CD4-positive, alpha-beta T cell (primary cell): ENCODE measurements around the gene GPS2. TPM values are rescaled to one million over a fixed set of nuclear protein-coding genes. Genes with fewer than 3 reads are reported as not detected.

Source experiments
- ATAC-seq: fragments of 200-7000 bp; cut with Tn5 transposase; one replicate; pipeline ENCODE4 v1.10.0; 2022; ENCODE audit warnings: mild to moderate bottlenecking; ENCODE audit not compliant: poor library complexity
- CTCF ChIA-PET: fragments of 350-600 bp; sonication (Branson Sonifier 250); formaldehyde crosslinking; loops from one replicate; lab custom pipeline; 2021; ENCODE audit warnings: antibody characterized with exemption, inconsistent platforms; lab: Charles Lee
- POLR2A ChIA-PET: fragments of 350-600 bp; sonication (Branson Sonifier 250); formaldehyde crosslinking; loops from one replicate; lab custom pipeline; 2021; ENCODE audit warnings: antibody characterized with exemption, inconsistent platforms; lab: Charles Lee
- DNase-seq, 14 experiments: peaks; one replicate each; pipeline ENCODE4 v3.0.0-alpha.2; 2013 to 2020; ENCODE audit warnings: mixed read lengths in 2 of 14
- H3K27ac ChIP-seq, 2 donors: one replicate each; pipeline versions ENCODE4 v1.5.1 to v1.7.0; 2013; ENCODE audit warnings: low read length in 2 of 2, low read depth in 1 of 2, mild to moderate bottlenecking in 1 of 2
- H3K27me3 ChIP-seq, 2 experiments: 1 replicate in 1 of 2; 2 replicates in 1 of 2; pipeline versions ENCODE4 v1.6.1 to v1.7.0; 2013; ENCODE audit warnings: low read length in 2 of 2, control low read depth in 1 of 2, mild to moderate bottlenecking in 1 of 2, moderate library complexity in 1 of 2; ENCODE audit not compliant: insufficient read depth in 2 of 2, control insufficient read depth in 1 of 2
- H3K36me3 ChIP-seq: one replicate; pipeline ENCODE4 v1.6.1; 2013; ENCODE audit warnings: low read length, control low read depth; ENCODE audit not compliant: insufficient read depth
- H3K4me1 ChIP-seq: one replicate; pipeline ENCODE4 v1.6.1; 2013; ENCODE audit warnings: low read length, control low read depth; ENCODE audit not compliant: insufficient read depth
- H3K4me3 ChIP-seq: one replicate; pipeline ENCODE4 v1.5.1; 2013; ENCODE audit warnings: mild to moderate bottlenecking, low read length, moderate library complexity
- H3K9me3 ChIP-seq, 2 experiments: 1 replicate in 1 of 2; 2 replicates in 1 of 2; pipeline versions ENCODE4 v1.6.1 to v1.7.0; 2013; ENCODE audit warnings: low read length in 2 of 2, mild to moderate bottlenecking in 2 of 2, control low read depth in 1 of 2, moderate library complexity in 1 of 2; ENCODE audit not compliant: control insufficient read depth in 1 of 2, insufficient read depth in 1 of 2
- H3K27ac Mint-ChIP-seq: one replicate; pipeline ENCODE4 v1.8.0; 2020; ENCODE audit warnings: mixed read lengths
- H3K27me3 Mint-ChIP-seq: one replicate; pipeline ENCODE4 v1.8.0; 2021; ENCODE audit warnings: mixed read lengths
- H3K36me3 Mint-ChIP-seq: one replicate; pipeline ENCODE4 v1.8.0; 2021; ENCODE audit warnings: low read depth, mixed read lengths
- H3K4me1 Mint-ChIP-seq: one replicate; pipeline ENCODE4 v1.8.0; 2021; ENCODE audit warnings: low read depth, mixed read lengths
- H3K4me3 Mint-ChIP-seq: one replicate; pipeline ENCODE4 v1.8.0; 2020; ENCODE audit warnings: mild to moderate bottlenecking, mixed read lengths
- H3K9me3 Mint-ChIP-seq: one replicate; pipeline ENCODE4 v1.8.0; 2020; ENCODE audit warnings: mixed read lengths
- intact Hi-C, 2 experiments: fragments of 100-400 bp; cut with DNase I in 1 of 2; cut with micrococcal nuclease in 1 of 2; formaldehyde crosslinking; loops; one replicate each; pipeline versions ENCODE4 v1.15.1 to v1.9.0; 2023 to 2025; cut with DNase I, micrococcal nuclease
- total RNA-seq, 174 experiments: library from RNA in 2 of 174; stranded (reverse) in 2 of 174; gene quantifications; one replicate each; pipeline ENCODE4 v1.2.3 and lab custom pipeline; 2021 to 2026
- TF ChIP-seq, protein P1 (sequence below): fragments of 200-600 bp; IDR thresholded peaks from one replicate; pipeline ENCODE4 v1.8.0; 2022; ENCODE audit warnings: antibody characterized with exemption, mild to moderate bottlenecking

The GPS2 gene
- total RNA-seq, 2 experiments from 2014 or later = 122 to 140 TPM

GRCh38 chr17:7292194-7292593 lies 23.0 kb downstream of the GPS2 start:
- Histone ChIP-seq H3K9me3 (no peaks in the 10 kb centered on the region), H3K4me3 (no peak overlapping the region), H3K27me3 (peaks cover 14 to 21% of the 10 kb centered on the region in 2 experiments), H3K36me3 (no peaks in the 10 kb centered on the region), H3K4me1 (peaks cover 32% of the 10 kb centered on the region), H3K27ac (no peak overlapping the region)
- no peak overlapping the region for H3K4me3 Mint-ChIP-seq
- peaks cover 49% of the 10 kb centered on the region for H3K27me3 Mint-ChIP-seq
- no peak overlapping the region for H3K27ac Mint-ChIP-seq
- no peaks in the 10 kb centered on the region for H3K9me3 Mint-ChIP-seq
- ChIA-PET POLR2A (no interaction called here), CTCF (no interaction called here)
- DNase-seq = no peak
- H3K36me3 Mint-ChIP-seq = no peaks in the 10 kb centered on the region
- TF ChIP-seq, protein P1, sequence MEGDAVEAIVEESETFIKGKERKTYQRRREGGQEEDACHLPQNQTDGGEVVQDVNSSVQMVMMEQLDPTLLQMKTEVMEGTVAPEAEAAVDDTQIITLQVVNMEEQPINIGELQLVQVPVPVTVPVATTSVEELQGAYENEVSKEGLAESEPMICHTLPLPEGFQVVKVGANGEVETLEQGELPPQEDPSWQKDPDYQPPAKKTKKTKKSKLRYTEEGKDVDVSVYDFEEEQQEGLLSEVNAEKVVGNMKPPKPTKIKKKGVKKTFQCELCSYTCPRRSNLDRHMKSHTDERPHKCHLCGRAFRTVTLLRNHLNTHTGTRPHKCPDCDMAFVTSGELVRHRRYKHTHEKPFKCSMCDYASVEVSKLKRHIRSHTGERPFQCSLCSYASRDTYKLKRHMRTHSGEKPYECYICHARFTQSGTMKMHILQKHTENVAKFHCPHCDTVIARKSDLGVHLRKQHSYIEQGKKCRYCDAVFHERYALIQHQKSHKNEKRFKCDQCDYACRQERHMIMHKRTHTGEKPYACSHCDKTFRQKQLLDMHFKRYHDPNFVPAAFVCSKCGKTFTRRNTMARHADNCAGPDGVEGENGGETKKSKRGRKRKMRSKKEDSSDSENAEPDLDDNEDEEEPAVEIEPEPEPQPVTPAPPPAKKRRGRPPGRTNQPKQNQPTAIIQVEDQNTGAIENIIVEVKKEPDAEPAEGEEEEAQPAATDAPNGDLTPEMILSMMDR = no peak
- intact Hi-C loops = loop anchor here in 1 of 2 experiments (5.0 kb wide), 1 partner anchor 245 kb away; no protein-coding TSS in a partner anchor
- no peak for ATAC-seq
- peaks cover 19% of the 10 kb centered on the region for H3K4me1 Mint-ChIP-seq

DNA sequence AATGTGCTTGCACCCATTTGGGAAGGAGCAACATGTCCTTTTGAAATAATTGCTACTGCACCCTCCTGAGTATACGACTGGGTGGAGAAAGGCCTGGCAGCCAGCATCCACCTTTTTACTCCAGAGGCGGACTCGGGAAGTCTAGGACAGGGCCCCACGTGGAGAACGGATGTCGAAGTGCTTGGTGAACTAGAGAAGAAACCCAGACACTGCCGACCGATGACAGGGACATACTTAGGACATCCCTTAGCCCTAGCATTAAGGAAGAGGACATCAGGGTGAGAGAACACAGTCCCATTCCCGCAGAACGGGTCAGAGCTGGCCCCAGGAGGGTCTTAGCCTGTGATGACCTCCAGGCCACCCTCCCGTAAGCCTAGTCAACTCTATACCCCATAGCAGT lies 24.5 kb downstream of the GPS2 start:
- H3K27me3 Mint-ChIP-seq = peaks cover 49% of the 10 kb centered on the region
- CTCF ChIA-PET = no interaction called here

GRCh38 chr17:7290166-7290565 lies 25.0 kb downstream of the GPS2 start:
- POLR2A ChIA-PET = no interaction called here
- H3K27ac Mint-ChIP-seq = no peak overlapping the region
- intact Hi-C loops = loop anchor here in 1 of 2 experiments (5.0 kb wide), 1 partner anchor 243 kb away; no protein-coding TSS in a partner anchor

More for the DNA sequence above, 24.5 kb downstream of the GPS2 start:
- ATAC-seq = no peak
- Mint-ChIP-seq H3K27ac (no peak overlapping the region), H3K4me1 (peaks cover 15% of the 10 kb centered on the region), H3K4me3 (no peak overlapping the region), H3K36me3 (no peaks in the 10 kb centered on the region), H3K9me3 (no peaks in the 10 kb centered on the region)
- no peak overlapping the region for H3K4me3 ChIP-seq
- POLR2A ChIA-PET = no interaction called here
- intact Hi-C loops = loop anchor here in 1 of 2 experiments (5.0 kb wide), 1 partner anchor 243 kb away; no protein-coding TSS in a partner anchor
- no peaks in the 10 kb centered on the region for H3K36me3 ChIP-seq
- peaks cover 20% of the 10 kb centered on the region for H3K4me1 ChIP-seq
- TF ChIP-seq, protein P1 = no peak
- H3K27ac ChIP-seq = no peak overlapping the region
- H3K9me3 ChIP-seq = no peaks in the 10 kb centered on the region
- H3K27me3 ChIP-seq = peaks cover 10 to 21% of the 10 kb centered on the region in 2 experiments
- no peak for DNase-seq

More at GRCh38 chr17:7290166-7290565, 25.0 kb downstream of the GPS2 start:
- ATAC-seq (no peak), DNase-seq (no peak)
- Histone ChIP-seq H3K9me3 (no peaks in the 10 kb centered on the region), H3K27ac (no peak overlapping the region), H3K4me3 (no peak overlapping the region), H3K27me3 (peaks cover 6 to 17% of the 10 kb centered on the region in 2 experiments), H3K36me3 (no peaks in the 10 kb centered on the region), H3K4me1 (peaks cover 15% of the 10 kb centered on the region)
- CTCF ChIA-PET = no interaction called here
- H3K4me3 Mint-ChIP-seq = no peak overlapping the region
- peaks cover 10% of the 10 kb centered on the region for H3K4me1 Mint-ChIP-seq
- H3K9me3 Mint-ChIP-seq = no peaks in the 10 kb centered on the region
- peaks cover 45% of the 10 kb centered on the region for H3K27me3 Mint-ChIP-seq
- no peaks in the 10 kb centered on the region for H3K36me3 Mint-ChIP-seq
- TF ChIP-seq, protein P1 = no peak
